WI38 (cell line): ENCODE measurements around the gene SREBF1.

Source experiments
- H3K4me3 ChIP-seq: 2 replicates; pipeline ENCODE4 v1.5.1; 2011; ENCODE audit warnings: low read depth, mild to moderate bottlenecking, control low read depth, low read length
- TF ChIP-seq, protein P1 (sequence below): IDR thresholded peaks from 2 replicates; pipeline ENCODE4 v1.5.1; 2012; ENCODE audit warnings: low read depth, mild to moderate bottlenecking, control low read depth, low read length

Gene SREBF1

GRCh38 chr17:17790637-17791464 is 45.9 kb downstream of the SREBF1 start:
- no peak overlapping the region for H3K4me3 ChIP-seq
- TF ChIP-seq, protein P1, sequence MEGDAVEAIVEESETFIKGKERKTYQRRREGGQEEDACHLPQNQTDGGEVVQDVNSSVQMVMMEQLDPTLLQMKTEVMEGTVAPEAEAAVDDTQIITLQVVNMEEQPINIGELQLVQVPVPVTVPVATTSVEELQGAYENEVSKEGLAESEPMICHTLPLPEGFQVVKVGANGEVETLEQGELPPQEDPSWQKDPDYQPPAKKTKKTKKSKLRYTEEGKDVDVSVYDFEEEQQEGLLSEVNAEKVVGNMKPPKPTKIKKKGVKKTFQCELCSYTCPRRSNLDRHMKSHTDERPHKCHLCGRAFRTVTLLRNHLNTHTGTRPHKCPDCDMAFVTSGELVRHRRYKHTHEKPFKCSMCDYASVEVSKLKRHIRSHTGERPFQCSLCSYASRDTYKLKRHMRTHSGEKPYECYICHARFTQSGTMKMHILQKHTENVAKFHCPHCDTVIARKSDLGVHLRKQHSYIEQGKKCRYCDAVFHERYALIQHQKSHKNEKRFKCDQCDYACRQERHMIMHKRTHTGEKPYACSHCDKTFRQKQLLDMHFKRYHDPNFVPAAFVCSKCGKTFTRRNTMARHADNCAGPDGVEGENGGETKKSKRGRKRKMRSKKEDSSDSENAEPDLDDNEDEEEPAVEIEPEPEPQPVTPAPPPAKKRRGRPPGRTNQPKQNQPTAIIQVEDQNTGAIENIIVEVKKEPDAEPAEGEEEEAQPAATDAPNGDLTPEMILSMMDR = no peak

DNA sequence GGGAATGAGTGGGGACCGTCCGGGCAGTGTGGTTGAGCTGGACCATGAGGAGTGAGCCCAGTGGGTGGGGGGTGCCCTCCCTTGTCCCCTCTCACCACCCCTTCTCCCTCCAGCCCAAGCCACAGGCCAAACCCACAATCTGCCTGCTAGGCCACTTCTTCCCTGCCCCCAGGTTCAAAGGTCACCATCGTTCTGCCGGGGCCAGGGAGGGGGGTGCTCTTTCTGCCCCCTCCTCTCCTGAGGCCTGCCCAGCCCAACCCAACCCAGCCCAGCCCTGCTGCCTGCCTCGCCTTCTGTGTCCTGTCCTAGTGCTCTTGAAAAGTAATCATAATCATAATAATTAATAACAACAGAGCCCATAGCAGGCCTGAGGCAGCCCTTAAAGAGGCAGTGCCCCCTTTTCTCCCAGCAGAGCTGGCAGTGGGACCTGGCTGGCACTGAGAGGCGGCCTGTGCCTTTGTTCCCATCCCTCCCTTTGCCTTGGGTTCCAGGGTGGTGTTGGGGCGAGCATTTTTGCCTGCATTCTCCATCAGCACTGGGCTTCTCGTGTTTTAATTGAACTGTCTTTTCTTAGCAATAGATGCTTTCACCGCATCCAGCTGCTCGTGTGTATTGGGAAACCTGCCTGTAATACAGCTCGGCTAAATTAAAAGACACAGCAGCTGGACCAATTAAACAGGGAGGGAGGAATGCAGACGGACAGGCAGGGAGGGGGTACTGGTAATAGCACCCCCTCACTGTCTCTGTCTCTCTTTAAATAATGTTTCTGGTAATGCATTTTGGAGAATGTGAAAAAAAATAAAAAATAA is 46.8 kb downstream of the SREBF1 start:
- TF ChIP-seq, protein P1 = no peak
- no peak overlapping the region for H3K4me3 ChIP-seq

DNA sequence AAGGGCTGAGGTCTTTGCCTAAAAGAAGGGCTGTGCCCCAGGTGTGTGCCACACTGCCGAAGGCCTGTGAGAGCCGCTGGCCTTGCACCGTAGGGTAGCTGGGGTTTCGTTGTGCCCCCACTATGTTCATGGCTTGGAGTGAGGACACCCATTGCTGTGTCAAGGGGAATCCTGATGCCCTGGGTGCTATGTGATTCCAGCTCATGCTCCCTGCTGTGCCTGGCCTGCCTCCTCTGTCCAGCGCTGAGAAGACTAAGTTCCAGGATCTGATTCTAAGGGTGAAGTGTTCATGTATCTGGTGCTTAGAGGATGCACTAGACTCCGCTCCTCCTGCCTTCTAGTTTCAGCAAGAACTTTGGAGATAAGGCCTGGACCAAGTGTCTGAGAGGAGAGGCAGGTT is 47.4 kb downstream of the SREBF1 start:
- H3K4me3 ChIP-seq = no peak overlapping the region
- TF ChIP-seq, protein P1 = no peak

DNA sequence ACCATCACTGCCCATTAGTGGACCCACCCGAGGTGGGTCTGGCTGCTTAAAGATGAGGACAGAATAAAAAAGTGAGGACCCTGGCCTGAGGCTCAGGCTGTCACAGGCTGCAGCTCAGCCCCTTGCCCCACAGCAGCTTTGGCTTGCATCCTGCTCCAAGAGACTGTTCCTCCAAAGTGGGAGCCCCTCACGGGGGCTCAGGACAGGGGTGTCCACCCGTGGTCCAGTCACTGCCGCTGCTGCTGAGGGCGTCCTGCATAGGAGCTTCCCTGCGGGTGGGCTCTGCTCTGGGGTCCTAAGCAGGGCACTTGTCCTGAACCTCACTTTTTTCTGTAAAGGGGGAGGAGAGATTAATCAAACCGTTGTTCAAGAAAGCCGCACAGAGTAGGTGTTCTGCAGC is 47.8 kb downstream of the SREBF1 start:
- H3K4me3 ChIP-seq = no peak overlapping the region
- TF ChIP-seq, protein P1 = no peak

GRCh38 chr17:17787568-17787967 is 49.2 kb downstream of the SREBF1 start:
- TF ChIP-seq, protein P1 = no peak

DNA sequence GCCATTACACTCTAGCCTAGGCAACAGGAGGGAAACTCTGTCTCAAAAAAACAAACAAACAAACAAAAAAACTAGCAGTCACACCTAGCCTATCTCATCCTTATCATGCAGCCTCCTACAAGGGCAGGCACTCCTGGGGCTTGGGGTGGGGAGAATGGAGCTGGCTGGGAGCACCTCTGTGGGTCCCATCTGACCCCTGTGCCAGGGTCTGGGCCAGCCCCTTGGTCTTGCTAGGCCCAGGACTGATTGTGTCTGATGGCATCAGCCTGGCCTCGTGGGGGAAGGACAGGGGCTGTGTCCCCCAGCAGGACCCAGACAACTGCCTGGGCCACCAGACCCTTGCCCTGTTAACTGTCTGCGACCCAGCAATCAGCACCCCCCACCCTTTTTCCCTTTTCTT is 49.8 kb downstream of the SREBF1 start:
- no peak overlapping the region for H3K4me3 ChIP-seq
- TF ChIP-seq, protein P1 = no peak

More at GRCh38 chr17:17787568-17787967, 49.2 kb downstream of the SREBF1 start:
- H3K4me3 ChIP-seq = no peak overlapping the region

DNA sequence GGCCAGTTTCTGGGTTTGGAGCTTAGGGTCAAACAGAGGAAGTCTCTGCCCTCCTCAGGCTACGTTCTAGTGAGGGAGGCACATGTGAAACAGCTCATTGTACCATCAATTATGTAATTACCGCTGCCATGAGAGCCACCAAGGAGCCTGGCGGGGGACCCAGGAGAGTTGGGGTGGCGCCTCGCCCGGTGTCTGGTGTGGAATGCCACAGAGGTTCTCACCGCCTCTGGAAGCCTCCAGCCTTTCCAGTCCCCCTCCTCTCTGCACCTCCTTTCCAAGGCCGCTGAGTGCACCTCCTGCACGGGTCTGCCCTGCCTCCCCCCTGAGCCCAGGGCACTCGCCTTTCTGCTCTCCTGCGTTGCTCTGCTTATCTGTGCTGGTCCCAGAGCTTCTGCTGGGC is 51.4 kb downstream of the SREBF1 start:
- H3K4me3 ChIP-seq = no peak overlapping the region
- TF ChIP-seq, protein P1 = no peak
